Left colon (tissue), 2 donors: ENCODE results near the gene FBXL14. TPM values are rescaled to one million over a fixed set of nuclear protein-coding genes. Genes with fewer than 3 reads are reported as not detected.
"Not testable (repeated sequence)": the region's sequence is repeated elsewhere in the genome, so short reads cannot be mapped to it uniquely, and the experiment has no call there.

ENCODE experiments used
- ATAC-seq: fragments of 200-7000 bp; cut with Tn5 transposase; one replicate; pipeline ENCODE4 v1.9.1; 2020; ENCODE audit warnings: mild to moderate bottlenecking, moderate library complexity
- DNase-seq, 2 donors: peaks; one replicate each; pipeline ENCODE4 v3.0.0-alpha.2; 2020
- intact Hi-C, 2 donors: fragments of 100-400 bp; cut with DNase I in 1 of 2; cut with micrococcal nuclease in 1 of 2; formaldehyde crosslinking; loops; one replicate each; pipeline versions ENCODE4 v1.11.2 to v1.14.0; 2022; cut with DNase I, micrococcal nuclease
- total RNA-seq, 2 donors: library from RNA; stranded (reverse); fragmentation: NEBNext Ultra II Directional; extraction: Animal tissue kit (Norgen Biotek cat#: 25700); gene quantifications; one replicate each; pipeline ENCODE4 v1.2.1, GENCODE V29; 2021
- donor health status: DM: no; HTN: no; CAD: no.
- donor health status: DM: yes; HTN: yes; CAD: no.

FBXL14 gene
- total RNA-seq, 2 donors from 2014 or later = 32.6 to 40.8 TPM

- intact Hi-C loops, DNase-seq, ATAC-seq: not testable (repeated sequence)
These were observed 8.3 kb upstream of the FBXL14 start for GRCh38 chr12:1602706-1603105.

- intact Hi-C loops = no loop called here
- no peak for ATAC-seq
- no peak for DNase-seq
These were observed 4.4 kb upstream of the FBXL14 start for GRCh38 chr12:1598757-1599156.

GRCh38 chr12:1595690-1596347 lies 1.4 kb upstream of the FBXL14 start:
- DNase-seq (no peak), ATAC-seq (peak; percentile 57)
- intact Hi-C loops = no loop called here

- peak; percentile 10 for ATAC-seq
- DNase-seq = peak in 1 of 2 donors; percentile 55
- intact Hi-C loops = no loop called here
These were observed 713 bp upstream of the FBXL14 start for GRCh38 chr12:1595026-1595561.

- DNase-seq (no peak), ATAC-seq (no peak)
- intact Hi-C loops = no loop called here
These were observed 448 bp downstream of the FBXL14 start for GRCh38 chr12:1594006-1594260.

GRCh38 chr12:1593174-1594005 lies 991 bp downstream of the FBXL14 start:
- ATAC-seq (peak; percentile 44), DNase-seq (peak; percentile 56 to 81)
- intact Hi-C loops = no loop called here

GRCh38 chr12:1592444-1593173 lies 1.8 kb downstream of the FBXL14 start:
- peak; percentile 26 for ATAC-seq
- peak; percentile 67 to 73 for DNase-seq
- intact Hi-C loops = no loop called here

- intact Hi-C loops = no loop called here
- DNase-seq (no peak), ATAC-seq (no peak)
These were observed 2.8 kb downstream of the FBXL14 start for GRCh38 chr12:1591543-1591942.

- DNase-seq (peak in 1 of 2 donors; percentile 56), ATAC-seq (no peak)
- intact Hi-C loops = no loop called here
These were observed 3.3 kb downstream of the FBXL14 start for GRCh38 chr12:1591034-1591433.

- ATAC-seq (peak; percentile 43), DNase-seq (peak in 1 of 2 donors; percentile 43)
- intact Hi-C loops = no loop called here
These were observed 4.0 kb downstream of the FBXL14 start for GRCh38 chr12:1590221-1590979.

- intact Hi-C loops = loop anchor here (5.0 to 10.0 kb wide), 2 partner anchors 456 to 474 kb away; no protein-coding TSS in a partner anchor
- ATAC-seq = no peak
- no peak for DNase-seq
These were observed 5.8 kb downstream of the FBXL14 start for GRCh38 chr12:1588575-1588947.

- DNase-seq (no peak), ATAC-seq (no peak)
- intact Hi-C loops = loop anchor here (5.0 to 10.0 kb wide), 2 partner anchors 456 to 473 kb away; no protein-coding TSS in a partner anchor
These were observed 6.3 kb downstream of the FBXL14 start for GRCh38 chr12:1587927-1588574.

- DNase-seq (no peak), ATAC-seq (no peak)
- intact Hi-C loops = loop anchor here (2.0 to 10.0 kb wide), 2 partner anchors 466 to 470 kb away; no protein-coding TSS in a partner anchor
These were observed 10.1 kb downstream of the FBXL14 start for GRCh38 chr12:1584326-1584725.

GRCh38 chr12:1583421-1584078 lies 10.8 kb downstream of the FBXL14 start:
- ATAC-seq (peak; percentile 84), DNase-seq (peak; percentile 74 to 80)
- intact Hi-C loops = loop anchor here (2.0 to 10.0 kb wide), 2 partner anchors 465 to 469 kb away; no protein-coding TSS in a partner anchor

- intact Hi-C loops = loop anchor here in 1 of 2 donors (10.0 kb wide), 1 partner anchor 468 kb away; no protein-coding TSS in a partner anchor
- DNase-seq (no peak), ATAC-seq (no peak)
These were observed 11.7 kb downstream of the FBXL14 start for GRCh38 chr12:1582709-1583050.

GRCh38 chr12:1581973-1582708 lies 12.2 kb downstream of the FBXL14 start:
- no peak for ATAC-seq
- intact Hi-C loops = loop anchor here in 1 of 2 donors (10.0 kb wide), 1 partner anchor 467 kb away; no protein-coding TSS in a partner anchor
- DNase-seq = no peak

- intact Hi-C loops = loop anchor here in 1 of 2 donors (10.0 kb wide), 1 partner anchor 466 kb away; no protein-coding TSS in a partner anchor
- DNase-seq = no peak
- ATAC-seq = no peak
These were observed 13.9 kb downstream of the FBXL14 start for GRCh38 chr12:1580526-1580925.
